IMR-90 (cell line): ENCODE data around the gene INTS11. TPM values are rescaled to one million over a fixed set of nuclear protein-coding genes. Genes with fewer than 3 reads are reported as not detected.

Experiments used
- ATAC-seq: fragments of 200-7000 bp; cut with Tn5 transposase; 2 replicates; pipeline ENCODE4 v1.9.1; 2020; ENCODE audit warnings: low read depth, mild to moderate bottlenecking, moderate library complexity
- BruUV-seq: library from RNA; stranded (reverse); fragments of 400-500 nt; replicated peaks from 2 replicates; lab custom pipeline; 2021; lab: Mats Ljungman, UMichigan
- CTCF ChIA-PET: fragments of 300-600 bp; formaldehyde crosslinking; extraction: SDS; loops from one replicate; lab custom pipeline; 2021; ENCODE audit warnings: antibody characterized with exemption; lab: Yijun Ruan, JAX
- POLR2A ChIA-PET: fragments of 300-600 bp; sonication (Branson Sonifier 250); formaldehyde crosslinking; loops from one replicate; lab custom pipeline; 2022; ENCODE audit warnings: antibody characterized with exemption; ENCODE audit not compliant: unreplicated experiment; lab: Charles Lee
- DNase-seq: peaks from one replicate; pipeline ENCODE4 v3.0.0; 2013
- H2AFZ ChIP-seq: replicated peaks from 2 replicates; pipeline ENCODE3; 2013; ENCODE audit warnings: low read length, mild to moderate bottlenecking; ENCODE audit not compliant: poor library complexity
- H2AK5ac ChIP-seq: 2 replicates; pipeline ENCODE4 v1.6.1; 2013; ENCODE audit warnings: low read depth, low read length, inconsistent platforms
- H2AK9ac ChIP-seq: replicated peaks from 2 replicates; pipeline ENCODE3; 2013; ENCODE audit warnings: mild to moderate bottlenecking, low read depth, low read length, moderate library complexity; ENCODE audit not compliant: poor library complexity
- H2BK120ac ChIP-seq: 2 replicates; pipeline ENCODE4 v1.6.1; 2013; ENCODE audit warnings: low read depth, low read length, inconsistent platforms
- H2BK15ac ChIP-seq: 3 replicates; pipeline ENCODE4 v1.6.1; 2013; ENCODE audit warnings: low read depth, low read length, inconsistent platforms
- H2BK20ac ChIP-seq: 2 replicates; pipeline ENCODE4 v1.6.1; 2013; ENCODE audit warnings: low read depth, mild to moderate bottlenecking, inconsistent platforms, low read length, moderate library complexity
- H2BK5ac ChIP-seq: 2 replicates; pipeline ENCODE4 v1.6.1; 2013; ENCODE audit warnings: mild to moderate bottlenecking, low read depth, low read length, inconsistent platforms; ENCODE audit not compliant: poor library complexity, severe bottlenecking
- H3K14ac ChIP-seq: replicated peaks from 2 replicates; pipeline ENCODE4 v1.6.1; 2013; ENCODE audit warnings: low read depth, low read length, inconsistent platforms
- H3K18ac ChIP-seq: 2 replicates; pipeline ENCODE4 v1.6.1; 2013; ENCODE audit warnings: low read depth, low read length, control low read depth
- H3K23ac ChIP-seq: 2 replicates; pipeline ENCODE4 v1.6.1; 2013; ENCODE audit warnings: low read depth, low read length, inconsistent platforms
- H3K27ac ChIP-seq: 2 replicates; pipeline ENCODE4 v1.5.1; 2013; ENCODE audit warnings: mild to moderate bottlenecking, control low read depth, low read length; ENCODE audit not compliant: insufficient read depth
- H3K27me3 ChIP-seq: 2 replicates; pipeline ENCODE4 v1.6.1; 2013; ENCODE audit warnings: low read length; ENCODE audit not compliant: control insufficient read depth, insufficient read depth
- H3K36me3 ChIP-seq: 2 replicates; pipeline ENCODE4 v1.6.1; 2013; ENCODE audit warnings: low read length, mixed read lengths; ENCODE audit not compliant: control insufficient read depth, insufficient read depth
- H3K4ac ChIP-seq: 2 replicates; pipeline ENCODE4 v1.6.1; 2013; ENCODE audit warnings: low read depth, low read length, inconsistent platforms
- H3K4me1 ChIP-seq: 2 replicates; pipeline ENCODE4 v1.6.1; 2013; ENCODE audit warnings: low read length, mixed read lengths; ENCODE audit not compliant: control insufficient read depth, insufficient read depth
- H3K4me2 ChIP-seq: 2 replicates; pipeline ENCODE4 v1.6.1; 2013; ENCODE audit warnings: low read depth, mild to moderate bottlenecking, control low read depth, low read length, moderate library complexity
- H3K4me3 ChIP-seq: 2 replicates; pipeline ENCODE4 v1.5.1; 2013; ENCODE audit warnings: low read depth, mild to moderate bottlenecking, control low read depth, low read length, moderate library complexity; ENCODE audit not compliant: insufficient read depth
- H3K56ac ChIP-seq: 2 replicates; pipeline ENCODE4 v1.6.1; 2013; ENCODE audit warnings: low read length, inconsistent platforms; ENCODE audit not compliant: insufficient read depth; ENCODE audit errors: extremely low read depth
- H3K79me1 ChIP-seq, 2 experiments: 2 replicates each; pipeline ENCODE4 v1.6.1; 2013; ENCODE audit warnings: low read length in 2 of 2, inconsistent platforms in 1 of 2, low read depth in 1 of 2
- H3K9ac ChIP-seq: 2 replicates; pipeline ENCODE4 v1.6.1; 2013; ENCODE audit warnings: low read depth, low read length, control low read depth
- H3K9me1 ChIP-seq: 2 replicates; pipeline ENCODE4 v1.6.1; 2013; ENCODE audit warnings: low read length, inconsistent platforms; ENCODE audit not compliant: insufficient read depth
- H3K9me3 ChIP-seq: 2 replicates; pipeline ENCODE4 v1.6.1; 2013; ENCODE audit warnings: low read length; ENCODE audit not compliant: control insufficient read depth, insufficient read depth
- H4K20me1 ChIP-seq: 2 replicates; pipeline ENCODE4 v1.6.1; 2013; ENCODE audit warnings: low read length, inconsistent platforms; ENCODE audit not compliant: insufficient read depth
- H4K5ac ChIP-seq: 2 replicates; pipeline ENCODE4 v1.6.1; 2013; ENCODE audit warnings: mild to moderate bottlenecking, low read depth, low read length, control low read depth
- H4K8ac ChIP-seq, 2 experiments: 2 replicates each; pipeline ENCODE4 v1.6.1; 2013; ENCODE audit warnings: low read depth in 2 of 2, low read length in 2 of 2, control low read depth in 1 of 2, inconsistent platforms in 1 of 2
- H4K91ac ChIP-seq: 2 replicates; pipeline ENCODE4 v1.6.1; 2013; ENCODE audit warnings: low read depth, low read length, inconsistent platforms; ENCODE audit not compliant: insufficient read depth
- BHLHE40 ChIP-seq: fragments of 150-350 bp; IDR thresholded peaks from 2 replicates; pipeline ENCODE4 v1.6.1; 2016; ENCODE audit warnings: mild to moderate bottlenecking, low read depth, low read length
- CEBPB ChIP-seq: IDR thresholded peaks from 2 replicates; pipeline ENCODE4 v1.6.1; 2012; ENCODE audit warnings: low read depth, low read length, improper control_type of control experiment
- CHD1 ChIP-seq: IDR thresholded peaks from 2 replicates; pipeline ENCODE4 v1.6.1; 2012; ENCODE audit warnings: low read depth, low read length, improper control_type of control experiment
- FOS ChIP-seq: fragments of 150-350 bp; IDR thresholded peaks from 2 replicates; pipeline ENCODE4 v1.6.1; 2016; ENCODE audit warnings: low read depth, low read length
- MAFK ChIP-seq: IDR thresholded peaks from 2 replicates; pipeline ENCODE4 v1.6.1; 2012; ENCODE audit warnings: low read depth, low read length, improper control_type of control experiment
- MAZ ChIP-seq: IDR thresholded peaks from 2 replicates; pipeline ENCODE4 v1.6.1; 2012; ENCODE audit warnings: low read depth, mild to moderate bottlenecking, low read length, improper control_type of control experiment, moderate library complexity, borderline replicate concordance
- MXI1 ChIP-seq: IDR thresholded peaks from 2 replicates; pipeline ENCODE4 v1.6.1; 2012; ENCODE audit warnings: low read depth, mild to moderate bottlenecking, low read length, moderate library complexity, borderline replicate concordance
- NFE2L2 ChIP-seq: fragments of 150-350 bp; IDR thresholded peaks from 2 replicates; pipeline ENCODE4 v1.6.1; 2016; ENCODE audit warnings: low read depth, mild to moderate bottlenecking, low read length
- RAD21 ChIP-seq: IDR thresholded peaks from 2 replicates; pipeline ENCODE4 v1.6.1; 2012; ENCODE audit warnings: low read length, improper control_type of control experiment
- RCOR1 ChIP-seq: IDR thresholded peaks from 2 replicates; pipeline ENCODE4 v1.6.1; 2012; ENCODE audit warnings: mild to moderate bottlenecking, low read length, improper control_type of control experiment; ENCODE audit not compliant: insufficient replicate concordance
- SMC3 ChIP-seq: fragments of 150-350 bp; IDR thresholded peaks from 2 replicates; pipeline ENCODE4 v1.6.1; 2016; ENCODE audit warnings: low read depth, mild to moderate bottlenecking, antibody characterized with exemption, low read length, moderate library complexity
- whole genome bisulfite sequencing, 2 experiments: methylation state at CpG; one replicate each; pipeline versions ENCODE4 v1.1.5 to v1.1.7; 2013; ENCODE audit warnings: missing lambda C conversion rate in 2 of 2; ENCODE audit not compliant: insufficient read length in 1 of 2; ENCODE audit errors: extremely low coverage in 2 of 2; 5-methylcytosine and 5-hydroxymethylcytosine counted together
- dilution Hi-C: fragments of 300-500 bp; cut with HindIII; formaldehyde crosslinking; loops from one replicate; pipeline ENCODE4 v1.14.3; 2018; ENCODE audit warnings: low sequenced_read_pairs; ENCODE audit not compliant: unreplicated experiment
- in situ Hi-C: fragments of 300-500 bp; cut with MboI; formaldehyde crosslinking; loops from 3 replicates; pipeline ENCODE4 v1.14.3; 2019; ENCODE audit warnings: low sequenced_read_pairs, inconsistent platforms, mixed read lengths
- intact Hi-C: fragments of 100-400 bp; cut with micrococcal nuclease; formaldehyde crosslinking; loops from 2 replicates; pipeline ENCODE4 v1.10.0; 2022
- polyA plus RNA-seq, 3 experiments: library from polyadenylated mRNA; depleted of rRNA; stranded (reverse); fragments of >200 nt; gene quantifications; 2 replicates each; pipeline ENCODE4 v1.2.3, GENCODE V29; 2012; ENCODE audit warnings: low replicate concordance in 1 of 3
- total RNA-seq: library from RNA; depleted of rRNA; stranded (reverse); fragments of >200 nt; gene quantifications from 2 replicates; pipeline ENCODE4 v1.2.3, GENCODE V29; 2012
- TF ChIP-seq, protein P1 (sequence below): fragments of 150-350 bp; IDR thresholded peaks from 2 replicates; pipeline ENCODE4 v1.6.1; 2016; ENCODE audit warnings: low read depth, mild to moderate bottlenecking, low read length, moderate library complexity, borderline replicate concordance
- TF ChIP-seq, protein P2 (sequence below): fragments of 150-350 bp; IDR thresholded peaks from 2 replicates; pipeline ENCODE4 v1.6.1; 2017; ENCODE audit warnings: mild to moderate bottlenecking, antibody characterized with exemption, low read length, low read depth

Gene INTS11
- total and polyA plus RNA-seq, 2 of the 4 experiments (the other 2 are of a cell fraction): 56.1 to 123 TPM

- Histone ChIP-seq H3K14ac (no peak overlapping the region), H2BK15ac (no peak overlapping the region), H4K20me1 (no peaks in the 10 kb centered on the region; the same call in 1 of the 2 replicates), H3K27me3 (no peaks in the 10 kb centered on the region), H3K4me3 (no peak overlapping the region), H3K4ac (no peak overlapping the region), H3K27ac (no peak overlapping the region), H2BK120ac (no peak overlapping the region), H4K8ac (no peak overlapping the region), H3K23ac (no peak overlapping the region), H2AK5ac (peak overlapping the region; percentile 36; the same call in 1 of the 2 replicates), H2AFZ (no peak overlapping the region), H3K9me3 (no peaks in the 10 kb centered on the region), H3K79me1 (no peaks in the 10 kb centered on the region), H3K4me1 (peaks cover 6% of the 10 kb centered on the region; the same call in 1 of the 2 replicates), H2AK9ac (peak overlapping the region; percentile 82), H4K5ac (no peak overlapping the region), H4K91ac (peak overlapping the region; percentile 26; the same call in 1 of the 2 replicates), H3K9me1 (peaks cover 4% of the 10 kb centered on the region; the same call in 1 of the 2 replicates), H3K56ac (no peak overlapping the region), H2BK20ac (no peak overlapping the region), H2BK5ac (no peak overlapping the region), H3K4me2 (no peak overlapping the region), H3K18ac (no peak overlapping the region), H3K36me3 (no peaks in the 10 kb centered on the region), H3K9ac (no peak overlapping the region)
- intact Hi-C loops: no loop called here
- WGBS, 2 experiments: 100% methylated on average over 6 of the region's 14 CpGs; no CpG with 5 or more reads in 1 of the 2 experiments
- TF ChIP-seq MAFK: no peak
- TF ChIP-seq CHD1: no peak
- TF ChIP-seq BHLHE40: no peak
- TF ChIP-seq SMC3: no peak
- TF ChIP-seq, protein P1, sequence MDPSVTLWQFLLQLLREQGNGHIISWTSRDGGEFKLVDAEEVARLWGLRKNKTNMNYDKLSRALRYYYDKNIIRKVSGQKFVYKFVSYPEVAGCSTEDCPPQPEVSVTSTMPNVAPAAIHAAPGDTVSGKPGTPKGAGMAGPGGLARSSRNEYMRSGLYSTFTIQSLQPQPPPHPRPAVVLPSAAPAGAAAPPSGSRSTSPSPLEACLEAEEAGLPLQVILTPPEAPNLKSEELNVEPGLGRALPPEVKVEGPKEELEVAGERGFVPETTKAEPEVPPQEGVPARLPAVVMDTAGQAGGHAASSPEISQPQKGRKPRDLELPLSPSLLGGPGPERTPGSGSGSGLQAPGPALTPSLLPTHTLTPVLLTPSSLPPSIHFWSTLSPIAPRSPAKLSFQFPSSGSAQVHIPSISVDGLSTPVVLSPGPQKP: no peak
- TF ChIP-seq MAZ: no peak
- no peak for TF ChIP-seq RCOR1
- TF ChIP-seq NFE2L2: no peak
- TF ChIP-seq FOS: no peak
- no peak for TF ChIP-seq MXI1
- TF ChIP-seq, protein P2, sequence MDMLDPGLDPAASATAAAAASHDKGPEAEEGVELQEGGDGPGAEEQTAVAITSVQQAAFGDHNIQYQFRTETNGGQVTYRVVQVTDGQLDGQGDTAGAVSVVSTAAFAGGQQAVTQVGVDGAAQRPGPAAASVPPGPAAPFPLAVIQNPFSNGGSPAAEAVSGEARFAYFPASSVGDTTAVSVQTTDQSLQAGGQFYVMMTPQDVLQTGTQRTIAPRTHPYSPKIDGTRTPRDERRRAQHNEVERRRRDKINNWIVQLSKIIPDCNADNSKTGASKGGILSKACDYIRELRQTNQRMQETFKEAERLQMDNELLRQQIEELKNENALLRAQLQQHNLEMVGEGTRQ: no peak
- no peak for TF ChIP-seq RAD21
- no peak for TF ChIP-seq CEBPB
- POLR2A ChIA-PET: interaction anchor here (0.6 kb wide), 1 partner anchor 32 kb away, joined by 8 read pairs; no protein-coding TSS in a partner anchor
- ATAC-seq: no peak
- DNase-seq: peak; percentile 55
- BruUV-seq: no TSS peak
- CTCF ChIA-PET: no interaction called here
- dilution Hi-C loops: no loop called here
- in situ Hi-C loops: no loop called here
Measured at GRCh38 chr1:1282998-1283397, 41.5 kb downstream of the INTS11 start.
